Neutrophil (primary cell): Measurements from ENCODE around the gene MAN1A2.

Source experiments
- H3K27ac ChIP-seq: fragments of 200-600 bp; sonication (generic); 2 replicates; pipeline ENCODE4 v1.5.1; 2016; ENCODE audit warnings: mild to moderate bottlenecking, moderate library complexity
- H3K27me3 ChIP-seq: fragments of 200-600 bp; sonication (generic); 2 replicates; pipeline ENCODE4 v1.6.0; 2016; ENCODE audit warnings: mild to moderate bottlenecking
- H3K36me3 ChIP-seq: fragments of 200-600 bp; sonication (generic); 2 replicates; pipeline ENCODE4 v1.5.1; 2017
- H3K4me1 ChIP-seq, 2 experiments: fragments of 200-600 bp in 1 of 2; sonication (generic) in 1 of 2; 1 replicate in 1 of 2; 2 replicates in 1 of 2; pipeline versions ENCODE4 v1.5.1 to v1.6.1; 2013 to 2016; ENCODE audit warnings: low read depth in 1 of 2, low read length in 1 of 2, mild to moderate bottlenecking in 1 of 2, moderate library complexity in 1 of 2; ENCODE audit not compliant: control insufficient read depth in 1 of 2, insufficient read depth in 1 of 2
- H3K4me3 ChIP-seq, 2 experiments: fragments of 200-600 bp in 1 of 2; sonication (generic) in 1 of 2; 1 replicate in 1 of 2; 2 replicates in 1 of 2; pipeline ENCODE4 v1.5.1; 2013 to 2016; ENCODE audit warnings: low read depth in 1 of 2, low read length in 1 of 2, mild to moderate bottlenecking in 1 of 2, moderate library complexity in 1 of 2
- H3K9me3 ChIP-seq: fragments of 200-600 bp; sonication (generic); 2 replicates; pipeline ENCODE4 v1.5.1; 2016
- TF ChIP-seq, protein P1 (sequence below): fragments of 200-600 bp; sonication (generic); IDR thresholded peaks from 2 replicates; pipeline ENCODE4 v1.5.1; 2016; ENCODE audit warnings: antibody characterized with exemption

Gene MAN1A2

DNA sequence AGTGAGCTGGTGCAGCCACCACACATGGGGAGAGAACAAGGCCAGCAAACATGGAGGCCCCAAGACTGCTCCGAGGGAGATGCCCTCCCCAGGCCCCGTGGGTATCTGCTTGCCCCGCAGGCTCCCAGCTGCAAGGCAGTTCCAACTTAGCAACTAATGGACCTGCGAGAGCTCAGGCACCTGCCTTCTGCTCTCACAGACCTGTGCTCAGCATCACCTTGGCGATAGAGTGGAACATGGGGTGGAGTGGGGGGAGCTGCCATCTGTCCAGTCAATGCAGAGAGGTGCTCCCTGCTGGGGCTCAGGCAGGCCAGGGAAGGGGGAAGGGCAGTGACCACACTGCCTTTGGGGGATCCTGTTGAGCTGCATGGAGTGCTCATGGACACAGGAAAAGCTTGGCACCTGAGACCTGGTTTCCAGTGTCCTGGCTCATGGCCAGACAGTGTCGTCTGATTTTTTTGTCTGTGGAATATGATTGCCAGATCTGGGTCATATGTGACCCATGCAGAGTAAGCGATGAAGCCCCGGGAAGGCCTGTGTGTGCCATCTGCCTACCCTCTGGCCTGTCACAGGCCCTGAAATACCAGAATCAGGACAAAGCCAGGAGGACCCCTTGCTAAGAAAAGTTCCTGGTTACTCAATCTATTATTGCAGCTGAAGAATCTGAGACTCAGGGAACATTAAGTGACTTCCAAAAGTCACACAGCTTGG is 198.7 kb downstream of the MAN1A2 start:
- Histone ChIP-seq H3K27ac (no peak overlapping the region), H3K36me3 (no peaks in the 10 kb centered on the region), H3K4me1 (peaks cover 0 to 5% of the 10 kb centered on the region in 2 experiments), H3K9me3 (no peaks in the 10 kb centered on the region), H3K4me3 (no peak overlapping the region), H3K27me3 (no peaks in the 10 kb centered on the region)
- TF ChIP-seq, protein P1, sequence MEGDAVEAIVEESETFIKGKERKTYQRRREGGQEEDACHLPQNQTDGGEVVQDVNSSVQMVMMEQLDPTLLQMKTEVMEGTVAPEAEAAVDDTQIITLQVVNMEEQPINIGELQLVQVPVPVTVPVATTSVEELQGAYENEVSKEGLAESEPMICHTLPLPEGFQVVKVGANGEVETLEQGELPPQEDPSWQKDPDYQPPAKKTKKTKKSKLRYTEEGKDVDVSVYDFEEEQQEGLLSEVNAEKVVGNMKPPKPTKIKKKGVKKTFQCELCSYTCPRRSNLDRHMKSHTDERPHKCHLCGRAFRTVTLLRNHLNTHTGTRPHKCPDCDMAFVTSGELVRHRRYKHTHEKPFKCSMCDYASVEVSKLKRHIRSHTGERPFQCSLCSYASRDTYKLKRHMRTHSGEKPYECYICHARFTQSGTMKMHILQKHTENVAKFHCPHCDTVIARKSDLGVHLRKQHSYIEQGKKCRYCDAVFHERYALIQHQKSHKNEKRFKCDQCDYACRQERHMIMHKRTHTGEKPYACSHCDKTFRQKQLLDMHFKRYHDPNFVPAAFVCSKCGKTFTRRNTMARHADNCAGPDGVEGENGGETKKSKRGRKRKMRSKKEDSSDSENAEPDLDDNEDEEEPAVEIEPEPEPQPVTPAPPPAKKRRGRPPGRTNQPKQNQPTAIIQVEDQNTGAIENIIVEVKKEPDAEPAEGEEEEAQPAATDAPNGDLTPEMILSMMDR, result no peak

- TF ChIP-seq, protein P1, result no peak
- no peaks in the 10 kb centered on the region for H3K9me3 ChIP-seq
- H3K4me3 ChIP-seq, result no peak overlapping the region
- H3K27me3 ChIP-seq, result no peaks in the 10 kb centered on the region
- H3K36me3 ChIP-seq, result no peaks in the 10 kb centered on the region
- no peak overlapping the region for H3K27ac ChIP-seq
- H3K4me1 ChIP-seq, result peaks cover 0 to 5% of the 10 kb centered on the region in 2 experiments
Observed at GRCh38 chr1:117566556-117566955, 199.3 kb downstream of the MAN1A2 start.

- TF ChIP-seq, protein P1, result no peak
- no peaks in the 10 kb centered on the region for H3K36me3 ChIP-seq
- H3K27ac ChIP-seq, result no peak overlapping the region
- H3K9me3 ChIP-seq, result no peaks in the 10 kb centered on the region
- peaks cover 0 to 5% of the 10 kb centered on the region in 2 experiments for H3K4me1 ChIP-seq
- H3K27me3 ChIP-seq, result no peaks in the 10 kb centered on the region
- H3K4me3 ChIP-seq, result no peak overlapping the region
Observed at GRCh38 chr1:117567435-117567834, 200.2 kb downstream of the MAN1A2 start.

GRCh38 chr1:117567976-117568375 is 200.7 kb downstream of the MAN1A2 start:
- Histone ChIP-seq H3K9me3 (no peaks in the 10 kb centered on the region), H3K4me1 (peaks cover 0 to 5% of the 10 kb centered on the region in 2 experiments), H3K4me3 (no peak overlapping the region), H3K27ac (no peak overlapping the region), H3K27me3 (no peaks in the 10 kb centered on the region), H3K36me3 (no peaks in the 10 kb centered on the region)
- TF ChIP-seq, protein P1, result no peak

- no peaks in the 10 kb centered on the region for H3K36me3 ChIP-seq
- H3K4me3 ChIP-seq, result no peak overlapping the region
- no peaks in the 10 kb centered on the region for H3K27me3 ChIP-seq
- H3K9me3 ChIP-seq, result no peaks in the 10 kb centered on the region
- peaks cover 0 to 5% of the 10 kb centered on the region in 2 experiments for H3K4me1 ChIP-seq
- no peak overlapping the region for H3K27ac ChIP-seq
- TF ChIP-seq, protein P1, result no peak
Observed at GRCh38 chr1:117568999-117569398, 201.8 kb downstream of the MAN1A2 start.
